Measurements from ENCODE around the gene DPY19L3. TPM values are rescaled to one million over a fixed set of nuclear protein-coding genes. Genes with fewer than 3 reads are reported as not detected.

Gene DPY19L3
- total RNA-seq, 2 experiments from 2014 or later, result 7.3 to 8.5 TPM

DNA sequence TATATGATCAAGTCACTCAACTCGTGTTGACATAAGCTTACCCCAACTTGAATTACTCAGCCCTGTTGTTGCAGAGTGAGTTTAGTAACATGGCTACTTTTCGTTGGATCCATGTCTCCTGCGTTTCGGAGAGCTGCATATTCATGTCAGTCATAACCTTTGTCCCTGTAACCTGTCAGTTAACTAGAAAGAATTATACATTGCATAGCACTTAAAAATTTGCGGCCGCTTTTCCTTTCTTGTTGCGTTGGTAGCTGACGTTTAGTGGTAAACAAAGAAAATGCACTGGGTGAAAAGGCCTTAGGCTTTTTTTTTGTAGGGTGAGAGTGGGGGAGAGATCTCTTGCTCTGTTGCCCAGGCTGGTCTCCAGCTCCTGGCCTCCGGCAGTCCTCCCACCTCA lies 46.0 kb upstream of the DPY19L3 start:
- H3K9me3 ChIP-seq (ENCODE audit: control insufficient read depth in 1 of 2, insufficient read depth in 1 of 2, low read length in 2 of 2), result no peaks in the 10 kb centered on the region
- no peaks in the 10 kb centered on the region for H3K27me3 Mint-ChIP-seq
- intact Hi-C loops (cut with DNase I, micrococcal nuclease), result no loop called here
- CTCF ChIA-PET, result interaction anchor here (0.8 kb wide), 2 partner anchors 13 to 44 kb away, joined by 3 read pairs; no protein-coding TSS in a partner anchor
- peaks cover 81% of the 10 kb centered on the region for H3K4me1 Mint-ChIP-seq (ENCODE audit: low read depth)
- peaks cover 98% of the 10 kb centered on the region for H3K36me3 Mint-ChIP-seq (ENCODE audit: low read depth)
- H3K27ac Mint-ChIP-seq, result no peak overlapping the region
- DNase-seq, result no peak
- H3K36me3 ChIP-seq (ENCODE audit: insufficient read depth, low read length), result peaks cover 81% of the 10 kb centered on the region
- no peaks in the 10 kb centered on the region for H3K27me3 ChIP-seq (ENCODE audit: control insufficient read depth in 1 of 2, insufficient read depth in 2 of 2, low read length in 2 of 2)
- no peak overlapping the region for H3K4me3 Mint-ChIP-seq
- no peak overlapping the region for H3K27ac ChIP-seq (ENCODE audit: low read depth in 1 of 2, low read length in 2 of 2)
- no peaks in the 10 kb centered on the region for H3K9me3 Mint-ChIP-seq
- POLR2A ChIA-PET, result no interaction called here
- H3K4me1 ChIP-seq (ENCODE audit: insufficient read depth, low read length), result peaks cover 9% of the 10 kb centered on the region
- TF ChIP-seq, protein P1, sequence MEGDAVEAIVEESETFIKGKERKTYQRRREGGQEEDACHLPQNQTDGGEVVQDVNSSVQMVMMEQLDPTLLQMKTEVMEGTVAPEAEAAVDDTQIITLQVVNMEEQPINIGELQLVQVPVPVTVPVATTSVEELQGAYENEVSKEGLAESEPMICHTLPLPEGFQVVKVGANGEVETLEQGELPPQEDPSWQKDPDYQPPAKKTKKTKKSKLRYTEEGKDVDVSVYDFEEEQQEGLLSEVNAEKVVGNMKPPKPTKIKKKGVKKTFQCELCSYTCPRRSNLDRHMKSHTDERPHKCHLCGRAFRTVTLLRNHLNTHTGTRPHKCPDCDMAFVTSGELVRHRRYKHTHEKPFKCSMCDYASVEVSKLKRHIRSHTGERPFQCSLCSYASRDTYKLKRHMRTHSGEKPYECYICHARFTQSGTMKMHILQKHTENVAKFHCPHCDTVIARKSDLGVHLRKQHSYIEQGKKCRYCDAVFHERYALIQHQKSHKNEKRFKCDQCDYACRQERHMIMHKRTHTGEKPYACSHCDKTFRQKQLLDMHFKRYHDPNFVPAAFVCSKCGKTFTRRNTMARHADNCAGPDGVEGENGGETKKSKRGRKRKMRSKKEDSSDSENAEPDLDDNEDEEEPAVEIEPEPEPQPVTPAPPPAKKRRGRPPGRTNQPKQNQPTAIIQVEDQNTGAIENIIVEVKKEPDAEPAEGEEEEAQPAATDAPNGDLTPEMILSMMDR (IDR thresholded peaks at IDR 0.05), result no peak
- no peak overlapping the region for H3K4me3 ChIP-seq (ENCODE audit: low read length)
- ATAC-seq (ENCODE audit: poor library complexity), result no peak

GRCh38 chr19:32361574-32362317 lies 43.8 kb upstream of the DPY19L3 start:
- H3K4me1 Mint-ChIP-seq (ENCODE audit: low read depth), result peaks cover 81% of the 10 kb centered on the region
- peaks cover 5% of the 10 kb centered on the region for H3K4me1 ChIP-seq (ENCODE audit: insufficient read depth, low read length)

DNA sequence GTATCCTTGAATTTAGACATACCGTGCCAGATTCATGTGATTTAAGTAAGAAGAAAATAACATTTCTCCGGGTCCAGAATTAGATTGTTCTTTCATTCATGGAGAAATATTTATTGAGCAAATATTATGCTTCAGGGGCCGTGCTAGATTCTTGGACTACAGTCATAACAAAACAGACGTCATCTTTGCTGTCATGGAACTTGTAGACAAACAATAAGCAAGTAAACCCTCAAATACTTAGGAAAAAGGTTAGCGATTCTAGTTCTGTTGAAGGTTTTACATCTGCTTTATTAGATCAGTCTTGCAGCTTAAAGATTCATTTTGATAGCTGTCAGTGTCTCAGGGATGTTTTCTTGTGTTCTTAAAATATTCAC lies 43.3 kb upstream of the DPY19L3 start:
- no peak overlapping the region for H3K27ac Mint-ChIP-seq
- ATAC-seq (ENCODE audit: poor library complexity) (no peak), DNase-seq (no peak)
- no peak overlapping the region for H3K4me3 Mint-ChIP-seq
- peaks cover 98% of the 10 kb centered on the region for H3K36me3 Mint-ChIP-seq (ENCODE audit: low read depth)
- TF ChIP-seq, protein P1 (IDR thresholded peaks at IDR 0.05), result no peak
- H3K27ac ChIP-seq (ENCODE audit: low read depth in 1 of 2, low read length in 2 of 2), result no peak overlapping the region
- no peak overlapping the region for H3K4me3 ChIP-seq (ENCODE audit: low read length)
- no peaks in the 10 kb centered on the region for H3K9me3 ChIP-seq (ENCODE audit: control insufficient read depth in 1 of 2, insufficient read depth in 1 of 2, low read length in 2 of 2)
- CTCF ChIA-PET, result no interaction called here
- no peaks in the 10 kb centered on the region for H3K27me3 Mint-ChIP-seq
- intact Hi-C loops (cut with DNase I, micrococcal nuclease), result loop anchor here in 1 of 2 experiments (5.0 kb wide), 1 partner anchor 1190 kb away; no protein-coding TSS in a partner anchor
- peaks cover 80% of the 10 kb centered on the region for H3K36me3 ChIP-seq (ENCODE audit: insufficient read depth, low read length)
- no peaks in the 10 kb centered on the region for H3K27me3 ChIP-seq (ENCODE audit: control insufficient read depth in 1 of 2, insufficient read depth in 2 of 2, low read length in 2 of 2)
- POLR2A ChIA-PET, result no interaction called here
- peaks cover 82% of the 10 kb centered on the region for H3K4me1 Mint-ChIP-seq (ENCODE audit: low read depth)
- H3K4me1 ChIP-seq (ENCODE audit: insufficient read depth, low read length), result peaks cover 5% of the 10 kb centered on the region
- H3K9me3 Mint-ChIP-seq, result no peaks in the 10 kb centered on the region

More at GRCh38 chr19:32361574-32362317, 43.8 kb upstream of the DPY19L3 start:
- TF ChIP-seq, protein P1 (IDR thresholded peaks at IDR 0.05), result no peak
- Histone ChIP-seq H3K36me3 (ENCODE audit: insufficient read depth, low read length) (peaks cover 82% of the 10 kb centered on the region), H3K9me3 (ENCODE audit: control insufficient read depth in 1 of 2, insufficient read depth in 1 of 2, low read length in 2 of 2) (no peaks in the 10 kb centered on the region), H3K27ac (ENCODE audit: low read depth in 1 of 2, low read length in 2 of 2) (no peak overlapping the region), H3K4me3 (ENCODE audit: low read length) (no peak overlapping the region), H3K27me3 (ENCODE audit: control insufficient read depth in 1 of 2, insufficient read depth in 2 of 2, low read length in 2 of 2) (no peaks in the 10 kb centered on the region)
- H3K9me3 Mint-ChIP-seq, result no peaks in the 10 kb centered on the region
- peaks cover 98% of the 10 kb centered on the region for H3K36me3 Mint-ChIP-seq (ENCODE audit: low read depth)
- POLR2A ChIA-PET, result no interaction called here
- ATAC-seq (ENCODE audit: poor library complexity) (no peak), DNase-seq (no peak)
- H3K4me3 Mint-ChIP-seq, result no peak overlapping the region
- no peak overlapping the region for H3K27ac Mint-ChIP-seq
- CTCF ChIA-PET, result no interaction called here
- no peaks in the 10 kb centered on the region for H3K27me3 Mint-ChIP-seq
- intact Hi-C loops (cut with DNase I, micrococcal nuclease), result loop anchor here in 1 of 2 experiments (5.0 kb wide), 1 partner anchor 1189 kb away; no protein-coding TSS in a partner anchor
